NCI-H146 (cell line): ENCODE results near the gene KLRC4.
"Not testable (repeated sequence)": the region's sequence is repeated elsewhere in the genome, so short reads cannot be mapped to it uniquely, and the experiment has no call there.

Source experiments
- DNase-seq: peaks from one replicate; lab custom pipeline; 2025; lab: John Stamatoyannopoulos, UW

Gene KLRC4

GRCh38 chr12:10409392-10409791, at the start of gene KLRC4:
KLRC4 (minus strand) TSS chr12:10409757; CDS start chr12:10409575, 182 bp downstream.
- peak; percentile 57 for DNase-seq

- DNase-seq = peak; percentile 44
Measured at GRCh38 chr12:10457760-10458159, 48.2 kb upstream of the KLRC4 start.

- DNase-seq = no peak
Measured at GRCh38 chr12:10456856-10457255, 47.3 kb upstream of the KLRC4 start.

- no peak for DNase-seq
Measured at GRCh38 chr12:10455766-10456165, 46.2 kb upstream of the KLRC4 start.

- no peak for DNase-seq
Measured at GRCh38 chr12:10454531-10454930, 45.0 kb upstream of the KLRC4 start.

GRCh38 chr12:10453156-10453555, 43.6 kb upstream of the KLRC4 start, which contains the start of gene KLRC1:
KLRC1 (minus strand) TSS chr12:10453377; CDS start chr12:10451156, 2,221 bp downstream.
- no peak for DNase-seq

GRCh38 chr12:10448236-10448635, 38.7 kb upstream of the KLRC4 start:
- no peak for DNase-seq

GRCh38 chr12:10446052-10446451, 36.5 kb upstream of the KLRC4 start:
- DNase-seq = not testable (repeated sequence)

- peak; percentile 6 for DNase-seq
Measured at GRCh38 chr12:10441144-10441543, 31.6 kb upstream of the KLRC4 start.

- DNase-seq = peak; percentile 78
Measured at GRCh38 chr12:10439608-10440274, 30.2 kb upstream of the KLRC4 start.

GRCh38 chr12:10437601-10438000, 28.0 kb upstream of the KLRC4 start:
- not testable (repeated sequence) for DNase-seq

GRCh38 chr12:10435816-10436215, 26.3 kb upstream of the KLRC4 start, which contains the start of gene KLRC2:
KLRC2 (minus strand) TSS chr12:10436010; CDS start chr12:10435986, 24 bp downstream.
- DNase-seq = peak; percentile 57

GRCh38 chr12:10430623-10431022, 21.1 kb upstream of the KLRC4 start:
- not testable (repeated sequence) for DNase-seq

- peak; percentile 19 for DNase-seq
Measured at GRCh38 chr12:10425938-10426337, 16.4 kb upstream of the KLRC4 start.

- DNase-seq = peak; percentile 42
Measured at GRCh38 chr12:10424260-10424899, 14.8 kb upstream of the KLRC4 start.

- not testable (repeated sequence) for DNase-seq
Measured at GRCh38 chr12:10422159-10422558, 12.6 kb upstream of the KLRC4 start.

GRCh38 chr12:10420334-10420733, 10.8 kb upstream of the KLRC4 start, which contains the start of gene KLRC3:
KLRC3 (minus strand) TSS chr12:10420595; CDS start chr12:10420550, 45 bp downstream.
- DNase-seq = peak; percentile 49

GRCh38 chr12:10408842-10409241, 715 bp downstream of the KLRC4 start:
- peak; percentile 22 for DNase-seq

GRCh38 chr12:10406725-10407124, 2.8 kb downstream of the KLRC4 start:
- DNase-seq = no peak

- no peak for DNase-seq
Measured at GRCh38 chr12:10405294-10405693, 4.3 kb downstream of the KLRC4 start.

GRCh38 chr12:10404798-10405197, 4.8 kb downstream of the KLRC4 start:
- DNase-seq = no peak

- DNase-seq = no peak
Measured at GRCh38 chr12:10400829-10401228, 8.7 kb downstream of the KLRC4 start.

- DNase-seq = no peak
Measured at GRCh38 chr12:10398168-10398567, 11.4 kb downstream of the KLRC4 start.
